ENCODE data around the gene DNAJB13.

DNAJB13 gene

GRCh38 chr11:73949246-73949645, 1.6 kb upstream of the DNAJB13 start:
- no peak for TF ChIP-seq GABPA (IDR thresholded peaks at IDR 0.05; ENCODE audit: low read depth)
- TF ChIP-seq, protein P1, sequence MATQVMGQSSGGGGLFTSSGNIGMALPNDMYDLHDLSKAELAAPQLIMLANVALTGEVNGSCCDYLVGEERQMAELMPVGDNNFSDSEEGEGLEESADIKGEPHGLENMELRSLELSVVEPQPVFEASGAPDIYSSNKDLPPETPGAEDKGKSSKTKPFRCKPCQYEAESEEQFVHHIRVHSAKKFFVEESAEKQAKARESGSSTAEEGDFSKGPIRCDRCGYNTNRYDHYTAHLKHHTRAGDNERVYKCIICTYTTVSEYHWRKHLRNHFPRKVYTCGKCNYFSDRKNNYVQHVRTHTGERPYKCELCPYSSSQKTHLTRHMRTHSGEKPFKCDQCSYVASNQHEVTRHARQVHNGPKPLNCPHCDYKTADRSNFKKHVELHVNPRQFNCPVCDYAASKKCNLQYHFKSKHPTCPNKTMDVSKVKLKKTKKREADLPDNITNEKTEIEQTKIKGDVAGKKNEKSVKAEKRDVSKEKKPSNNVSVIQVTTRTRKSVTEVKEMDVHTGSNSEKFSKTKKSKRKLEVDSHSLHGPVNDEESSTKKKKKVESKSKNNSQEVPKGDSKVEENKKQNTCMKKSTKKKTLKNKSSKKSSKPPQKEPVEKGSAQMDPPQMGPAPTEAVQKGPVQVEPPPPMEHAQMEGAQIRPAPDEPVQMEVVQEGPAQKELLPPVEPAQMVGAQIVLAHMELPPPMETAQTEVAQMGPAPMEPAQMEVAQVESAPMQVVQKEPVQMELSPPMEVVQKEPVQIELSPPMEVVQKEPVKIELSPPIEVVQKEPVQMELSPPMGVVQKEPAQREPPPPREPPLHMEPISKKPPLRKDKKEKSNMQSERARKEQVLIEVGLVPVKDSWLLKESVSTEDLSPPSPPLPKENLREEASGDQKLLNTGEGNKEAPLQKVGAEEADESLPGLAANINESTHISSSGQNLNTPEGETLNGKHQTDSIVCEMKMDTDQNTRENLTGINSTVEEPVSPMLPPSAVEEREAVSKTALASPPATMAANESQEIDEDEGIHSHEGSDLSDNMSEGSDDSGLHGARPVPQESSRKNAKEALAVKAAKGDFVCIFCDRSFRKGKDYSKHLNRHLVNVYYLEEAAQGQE (IDR thresholded peaks at IDR 0.05; ENCODE audit: insufficient replicate concordance, low read depth), result no peak
- TF ChIP-seq, protein P2, sequence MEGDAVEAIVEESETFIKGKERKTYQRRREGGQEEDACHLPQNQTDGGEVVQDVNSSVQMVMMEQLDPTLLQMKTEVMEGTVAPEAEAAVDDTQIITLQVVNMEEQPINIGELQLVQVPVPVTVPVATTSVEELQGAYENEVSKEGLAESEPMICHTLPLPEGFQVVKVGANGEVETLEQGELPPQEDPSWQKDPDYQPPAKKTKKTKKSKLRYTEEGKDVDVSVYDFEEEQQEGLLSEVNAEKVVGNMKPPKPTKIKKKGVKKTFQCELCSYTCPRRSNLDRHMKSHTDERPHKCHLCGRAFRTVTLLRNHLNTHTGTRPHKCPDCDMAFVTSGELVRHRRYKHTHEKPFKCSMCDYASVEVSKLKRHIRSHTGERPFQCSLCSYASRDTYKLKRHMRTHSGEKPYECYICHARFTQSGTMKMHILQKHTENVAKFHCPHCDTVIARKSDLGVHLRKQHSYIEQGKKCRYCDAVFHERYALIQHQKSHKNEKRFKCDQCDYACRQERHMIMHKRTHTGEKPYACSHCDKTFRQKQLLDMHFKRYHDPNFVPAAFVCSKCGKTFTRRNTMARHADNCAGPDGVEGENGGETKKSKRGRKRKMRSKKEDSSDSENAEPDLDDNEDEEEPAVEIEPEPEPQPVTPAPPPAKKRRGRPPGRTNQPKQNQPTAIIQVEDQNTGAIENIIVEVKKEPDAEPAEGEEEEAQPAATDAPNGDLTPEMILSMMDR (IDR thresholded peaks at IDR 0.05; ENCODE audit: insufficient read depth, low read length), result no peak
- TF ChIP-seq SPI1 (IDR thresholded peaks at IDR 0.05; ENCODE audit: borderline replicate concordance, low read depth), result no peak
- no peak for TF ChIP-seq POLR2AphosphoS5 (IDR thresholded peaks at IDR 0.05; ENCODE audit: low read depth)
- no peak overlapping the region for H3K4me3 ChIP-seq (replicated peaks; ENCODE audit: insufficient read depth, low read length)
- H3K27ac ChIP-seq (replicated peaks), result no peak overlapping the region
- no peak for DNase-seq (ENCODE audit: low read depth in 1 of 2, low spot score in 1 of 2)
- H3K27me3 ChIP-seq (ENCODE audit: insufficient read depth, poor library complexity, severe bottlenecking), result no peaks in the 10 kb centered on the region

DNA sequence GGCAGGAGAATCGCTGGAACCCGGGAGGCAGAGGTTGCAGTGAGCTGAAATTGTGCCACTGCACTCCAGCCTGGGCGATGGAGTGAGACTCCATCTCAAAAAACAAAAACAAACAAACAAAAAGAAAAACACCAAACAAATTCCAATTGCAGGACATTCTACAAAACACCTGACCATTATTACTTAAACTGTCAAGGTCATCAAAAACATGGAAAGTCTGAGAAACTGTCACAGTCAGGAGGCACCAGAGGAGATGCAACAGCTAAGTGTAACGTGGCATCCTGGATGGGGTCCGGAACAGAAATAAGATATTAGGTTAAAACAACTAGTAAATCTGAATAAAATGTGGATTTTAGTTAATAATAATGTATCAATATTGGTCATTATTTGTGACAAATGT, 914 bp upstream of the DNAJB13 start:
- Histone ChIP-seq H3K4me3 (replicated peaks; ENCODE audit: insufficient read depth, low read length) (no peak overlapping the region), H3K27me3 (ENCODE audit: insufficient read depth, poor library complexity, severe bottlenecking) (no peaks in the 10 kb centered on the region), H3K27ac (replicated peaks) (no peak overlapping the region)
- no peak for TF ChIP-seq SPI1 (IDR thresholded peaks at IDR 0.05; ENCODE audit: borderline replicate concordance, low read depth)
- TF ChIP-seq GABPA (IDR thresholded peaks at IDR 0.05; ENCODE audit: low read depth), result no peak
- TF ChIP-seq, protein P2 (IDR thresholded peaks at IDR 0.05; ENCODE audit: insufficient read depth, low read length), result no peak
- TF ChIP-seq, protein P1 (IDR thresholded peaks at IDR 0.05; ENCODE audit: insufficient replicate concordance, low read depth), result no peak
- no peak for DNase-seq (ENCODE audit: low read depth in 1 of 2, low spot score in 1 of 2)

DNA sequence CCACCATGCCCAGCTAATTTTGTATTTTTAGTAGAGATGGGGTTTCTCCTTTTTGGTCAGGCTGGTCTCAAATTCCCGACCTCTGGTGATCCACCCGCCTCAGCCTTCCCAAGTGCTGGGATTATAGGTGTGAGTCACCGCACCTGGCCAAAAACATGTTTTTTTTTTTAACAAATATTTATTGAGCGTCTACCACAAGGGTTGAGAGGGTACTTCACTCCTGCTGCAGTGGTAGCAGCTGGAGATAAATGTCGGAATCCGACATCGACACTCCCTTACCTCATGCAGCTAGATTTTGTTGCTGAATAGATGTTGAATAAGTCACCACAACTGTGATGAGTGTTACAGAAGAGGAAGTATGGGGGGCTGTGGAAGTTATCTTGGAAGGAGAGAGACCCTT, 971 bp downstream of the DNAJB13 start:
- Histone ChIP-seq H3K27ac (replicated peaks) (no peak overlapping the region), H3K27me3 (ENCODE audit: insufficient read depth, poor library complexity, severe bottlenecking) (no peaks in the 10 kb centered on the region), H3K4me3 (replicated peaks; ENCODE audit: insufficient read depth, low read length) (no peak overlapping the region)
- TF ChIP-seq, protein P2 (IDR thresholded peaks at IDR 0.05; ENCODE audit: insufficient read depth, low read length), result no peak
- TF ChIP-seq GABPA (IDR thresholded peaks at IDR 0.05; ENCODE audit: low read depth), result no peak
- TF ChIP-seq, protein P1 (IDR thresholded peaks at IDR 0.05; ENCODE audit: insufficient replicate concordance, low read depth), result no peak
- TF ChIP-seq POLR2AphosphoS5 (IDR thresholded peaks at IDR 0.05; ENCODE audit: low read depth), result no peak
- TF ChIP-seq SPI1 (IDR thresholded peaks at IDR 0.05; ENCODE audit: borderline replicate concordance, low read depth), result no peak
- no peak for DNase-seq (ENCODE audit: low read depth in 1 of 2, low spot score in 1 of 2)

Data from HL-60 (cell line).